ENCODE results near the gene KCNK16. TPM values are rescaled to one million over a fixed set of nuclear protein-coding genes. Genes with fewer than 3 reads are reported as not detected.

KCNK16 gene
- total RNA-seq, 1 donor from 2014 or later: not detected

- no peak for DNase-seq
Measured at GRCh38 chr6:39276379-39276995, 46.0 kb downstream of the KCNK16 start.

GRCh38 chr6:39274903-39275302 is 47.6 kb downstream of the KCNK16 start:
- DNase-seq: no peak

GRCh38 chr6:39274471-39274870 is 48.0 kb downstream of the KCNK16 start:
- no peak for DNase-seq

- no peak for DNase-seq
Measured at GRCh38 chr6:39273406-39273821, 49.1 kb downstream of the KCNK16 start.

GRCh38 chr6:39269961-39270360 is 52.5 kb downstream of the KCNK16 start:
- no peak for DNase-seq

- DNase-seq: no peak
Measured at GRCh38 chr6:39268721-39269120, 53.8 kb downstream of the KCNK16 start.

- no peak for DNase-seq
Measured at GRCh38 chr6:39268171-39268570, 54.3 kb downstream of the KCNK16 start.

- DNase-seq: no peak
Measured at GRCh38 chr6:39266782-39267355, 55.6 kb downstream of the KCNK16 start.

- no peak for DNase-seq
Measured at GRCh38 chr6:39266375-39266774, 56.1 kb downstream of the KCNK16 start.

Other genes starting within 250 kb of the KCNK16 start
- gene SAYSD1, start 207.5 kb downstream of the KCNK16 start, total RNA-seq: 11.9 TPM
- 1.4 TPM for gene KCNK5, start 93.2 kb downstream of the KCNK16 start, total RNA-seq
- 0.10 TPM for gene KCNK17, start 8.3 kb downstream of the KCNK16 start, total RNA-seq

All from skin of body (tissue), 2 donors.